DMS79 (cell line): Measurements from ENCODE around the gene DFFA.
"Not testable (repeated sequence)": the region's sequence is repeated elsewhere in the genome, so short reads cannot be mapped to it uniquely, and the experiment has no call there.

ENCODE experiments used
- DNase-seq: peaks from one replicate; lab custom pipeline; 2025; lab: John Stamatoyannopoulos, UW

DFFA gene

GRCh38 chr1:10429868-10430215 is 42.5 kb downstream of the DFFA start:
- no peak for DNase-seq

- DNase-seq: no peak
Measured at GRCh38 chr1:10428984-10429383, 43.3 kb downstream of the DFFA start.

GRCh38 chr1:10426535-10426848 is 45.8 kb downstream of the DFFA start:
- not testable (repeated sequence) for DNase-seq

- DNase-seq: not testable (repeated sequence)
Measured at GRCh38 chr1:10425826-10426534, 46.3 kb downstream of the DFFA start.

GRCh38 chr1:10424651-10425050 is 47.7 kb downstream of the DFFA start:
- DNase-seq: no peak

GRCh38 chr1:10424034-10424433 is 48.3 kb downstream of the DFFA start:
- no peak for DNase-seq

GRCh38 chr1:10421637-10422036 is 50.7 kb downstream of the DFFA start:
- DNase-seq: no peak

- DNase-seq: no peak
Measured at GRCh38 chr1:10419351-10419750, 53.0 kb downstream of the DFFA start.

- DNase-seq: not testable (repeated sequence)
Measured at GRCh38 chr1:10418741-10419140, 53.6 kb downstream of the DFFA start.

GRCh38 chr1:10415967-10416366 is 56.4 kb downstream of the DFFA start:
- not testable (repeated sequence) for DNase-seq

- no peak for DNase-seq
Measured at GRCh38 chr1:10415211-10415930, 57.0 kb downstream of the DFFA start.

GRCh38 chr1:10407201-10407600 is 65.1 kb downstream of the DFFA start:
- DNase-seq: no peak
